ENCODE results near the gene MAML2. TPM values are rescaled to one million over a fixed set of nuclear protein-coding genes. Genes with fewer than 3 reads are reported as not detected.

MAML2 gene
- polyA plus RNA-seq, 3 donors: 0.57 to 7.6 (median 1.2) TPM

DNA sequence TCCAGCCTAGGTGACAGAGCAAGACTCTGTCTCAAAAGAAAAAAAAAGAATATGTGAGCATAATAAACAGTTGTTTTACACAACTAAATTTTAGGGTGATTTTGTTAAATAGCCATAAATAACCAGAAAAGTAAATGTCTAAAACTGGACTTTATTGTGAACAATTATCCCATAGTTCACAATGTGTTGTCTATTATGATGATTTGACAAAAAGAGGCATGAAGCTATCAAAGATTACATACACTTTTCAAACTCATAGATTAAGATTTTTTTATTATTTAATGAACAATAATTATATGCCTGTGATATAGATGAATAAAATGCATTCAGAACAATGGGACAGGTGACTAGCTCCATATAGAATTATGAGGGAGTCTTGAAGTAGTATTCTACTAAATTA is 392.1 kb downstream of the MAML2 start:
- Histone ChIP-seq H3K4me3 (replicated peaks in 1 of 3; ENCODE audit: low read depth in 2 of 3, low read length in 3 of 3) (no peak overlapping the region), H3K4me2 (replicated peaks; ENCODE audit: extremely low read depth, low read length, poor library complexity, severe bottlenecking) (no peak overlapping the region), H3K27ac (ENCODE audit: low read depth in 1 of 2, low read length in 2 of 2) (no peak overlapping the region), H3K27me3 (ENCODE audit: control insufficient read depth in 2 of 2, insufficient read depth in 2 of 2, low read length in 2 of 2) (no peaks in the 10 kb centered on the region), H4K20me1 (ENCODE audit: insufficient read depth, low read length) (no peaks in the 10 kb centered on the region), H3K9ac (ENCODE audit: insufficient read depth, low read length, poor library complexity, severe bottlenecking) (no peak overlapping the region), H3K79me2 (ENCODE audit: insufficient read depth, low read length) (no peaks in the 10 kb centered on the region), H3K36me3 (replicated peaks in 1 of 2; ENCODE audit: control insufficient read depth in 1 of 2, insufficient read depth in 2 of 2, low read length in 2 of 2) (no peaks in the 10 kb centered on the region), H3K4me1 (ENCODE audit: control insufficient read depth in 1 of 2, insufficient read depth in 2 of 2, low read length in 2 of 2) (no peaks in the 10 kb centered on the region), H3K9me3 (replicated peaks in 1 of 2; ENCODE audit: control insufficient read depth in 1 of 2, insufficient read depth in 1 of 2, low read length in 2 of 2) (peaks cover 0 to 7% of the 10 kb centered on the region in 2 donors), H2AFZ (ENCODE audit: insufficient read depth, low read depth, low read length, poor library complexity, severe bottlenecking) (no peak overlapping the region)
- Mint-ChIP-seq H3K4me1 (no peaks in the 10 kb centered on the region), H3K36me3 (no peaks in the 10 kb centered on the region), H3K27ac (no peak overlapping the region), H3K27me3 (ENCODE audit: low read depth in 3 of 3) (peaks cover 0 to 1% (median 1%) of the 10 kb centered on the region in 3 donors), H3K9me3 (peaks cover 6 to 23% (median 8%) of the 10 kb centered on the region in 7 donors), H3K4me3 (no peak overlapping the region)
- TF ChIP-seq, protein P1, sequence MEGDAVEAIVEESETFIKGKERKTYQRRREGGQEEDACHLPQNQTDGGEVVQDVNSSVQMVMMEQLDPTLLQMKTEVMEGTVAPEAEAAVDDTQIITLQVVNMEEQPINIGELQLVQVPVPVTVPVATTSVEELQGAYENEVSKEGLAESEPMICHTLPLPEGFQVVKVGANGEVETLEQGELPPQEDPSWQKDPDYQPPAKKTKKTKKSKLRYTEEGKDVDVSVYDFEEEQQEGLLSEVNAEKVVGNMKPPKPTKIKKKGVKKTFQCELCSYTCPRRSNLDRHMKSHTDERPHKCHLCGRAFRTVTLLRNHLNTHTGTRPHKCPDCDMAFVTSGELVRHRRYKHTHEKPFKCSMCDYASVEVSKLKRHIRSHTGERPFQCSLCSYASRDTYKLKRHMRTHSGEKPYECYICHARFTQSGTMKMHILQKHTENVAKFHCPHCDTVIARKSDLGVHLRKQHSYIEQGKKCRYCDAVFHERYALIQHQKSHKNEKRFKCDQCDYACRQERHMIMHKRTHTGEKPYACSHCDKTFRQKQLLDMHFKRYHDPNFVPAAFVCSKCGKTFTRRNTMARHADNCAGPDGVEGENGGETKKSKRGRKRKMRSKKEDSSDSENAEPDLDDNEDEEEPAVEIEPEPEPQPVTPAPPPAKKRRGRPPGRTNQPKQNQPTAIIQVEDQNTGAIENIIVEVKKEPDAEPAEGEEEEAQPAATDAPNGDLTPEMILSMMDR (IDR thresholded peaks at IDR 0.05): no peak
- intact Hi-C loops (cut with micrococcal nuclease): no loop called here
- no peak for DNase-seq

GRCh38 chr11:95948637-95949036 is 394.4 kb downstream of the MAML2 start:
- Histone ChIP-seq H2AFZ (ENCODE audit: insufficient read depth, low read depth, low read length, poor library complexity, severe bottlenecking) (no peak overlapping the region), H3K4me1 (ENCODE audit: control insufficient read depth in 1 of 2, insufficient read depth in 2 of 2, low read length in 2 of 2) (no peaks in the 10 kb centered on the region), H3K79me2 (ENCODE audit: insufficient read depth, low read length) (no peaks in the 10 kb centered on the region), H3K4me3 (replicated peaks in 1 of 3; ENCODE audit: low read depth in 2 of 3, low read length in 3 of 3) (no peak overlapping the region), H3K4me2 (replicated peaks; ENCODE audit: extremely low read depth, low read length, poor library complexity, severe bottlenecking) (no peak overlapping the region), H3K27me3 (ENCODE audit: control insufficient read depth in 2 of 2, insufficient read depth in 2 of 2, low read length in 2 of 2) (no peaks in the 10 kb centered on the region), H3K36me3 (replicated peaks in 1 of 2; ENCODE audit: control insufficient read depth in 1 of 2, insufficient read depth in 2 of 2, low read length in 2 of 2) (no peaks in the 10 kb centered on the region), H3K27ac (ENCODE audit: low read depth in 1 of 2, low read length in 2 of 2) (no peak overlapping the region), H3K9me3 (replicated peaks in 1 of 2; ENCODE audit: control insufficient read depth in 1 of 2, insufficient read depth in 1 of 2, low read length in 2 of 2) (peaks cover 8 to 15% of the 10 kb centered on the region in 2 donors), H4K20me1 (ENCODE audit: insufficient read depth, low read length) (no peaks in the 10 kb centered on the region), H3K9ac (ENCODE audit: insufficient read depth, low read length, poor library complexity, severe bottlenecking) (no peak overlapping the region)
- Mint-ChIP-seq H3K9me3 (peaks cover 7 to 38% (median 16%) of the 10 kb centered on the region in 7 donors), H3K4me3 (no peak overlapping the region), H3K36me3 (no peaks in the 10 kb centered on the region), H3K4me1 (no peaks in the 10 kb centered on the region), H3K27ac (no peak overlapping the region), H3K27me3 (ENCODE audit: low read depth in 3 of 3) (peaks cover 0 to 1% (median 1%) of the 10 kb centered on the region in 3 donors)
- DNase-seq: no peak
- 93% methylated on average over 2 of the region's 3 CpGs for WGBS (ENCODE audit: insufficient coverage)
- TF ChIP-seq, protein P1 (IDR thresholded peaks at IDR 0.05): no peak
- intact Hi-C loops (cut with micrococcal nuclease): no loop called here
